Measurements from ENCODE around the gene HSD3B7.

The HSD3B7 gene

GRCh38 chr16:30997725-30998711 lies 13.0 kb downstream of the HSD3B7 start (continued):
- TF ChIP-seq SP3 (tag by site-specific recombination; IDR thresholded peaks at IDR 0.05), result no peak
- TF ChIP-seq ZNF155 (tag by site-specific recombination; IDR thresholded peaks at IDR 0.05), result no peak
- peak; percentile 31; the same call in 1 of the 2 replicates for TF ChIP-seq ZNF341 (tag by site-specific recombination; IDR thresholded peaks at IDR 0.05; ENCODE audit: low read depth)
- no peak for TF ChIP-seq ZNF169 (tag by site-specific recombination; IDR thresholded peaks at IDR 0.05)
- TF ChIP-seq ZBTB49 (tag by site-specific recombination; IDR thresholded peaks at IDR 0.05; ENCODE audit: low read depth), result no peak
- no peak for TF ChIP-seq ZFP41 (tag by site-specific recombination; IDR thresholded peaks at IDR 0.05; ENCODE audit: borderline replicate concordance)
- TF ChIP-seq ZNF221 (tag by site-specific recombination; IDR thresholded peaks at IDR 0.05; ENCODE audit: borderline replicate concordance), result no peak
- TF ChIP-seq ZNF10 (tag by site-specific recombination; IDR thresholded peaks at IDR 0.05), result no peak
- no peak for TF ChIP-seq ZNF555 (tag by site-specific recombination; conservative IDR thresholded peaks at IDR 0.05)
- TF ChIP-seq ZNF366 (tag by site-specific recombination; conservative IDR thresholded peaks at IDR 0.05), result no peak
- TF ChIP-seq IKZF3 (tag by site-specific recombination; IDR thresholded peaks at IDR 0.05), result peak; percentile 79; the same call in 1 of the 2 replicates
- no peak for TF ChIP-seq ZNF621 (tag by site-specific recombination; IDR thresholded peaks at IDR 0.05)
- TF ChIP-seq MYNN (tag by site-specific recombination; IDR thresholded peaks at IDR 0.05; ENCODE audit: borderline replicate concordance), result no peak
- peak; percentile 63 for TF ChIP-seq ZBTB17 (tag by site-specific recombination; IDR thresholded peaks at IDR 0.05)
- TF ChIP-seq ZBTB21 (tag by site-specific recombination; IDR thresholded peaks at IDR 0.05), result 0 out of 2 replicates have a peak, but pooled peaks have one; percentile 9
- TF ChIP-seq, protein P1, sequence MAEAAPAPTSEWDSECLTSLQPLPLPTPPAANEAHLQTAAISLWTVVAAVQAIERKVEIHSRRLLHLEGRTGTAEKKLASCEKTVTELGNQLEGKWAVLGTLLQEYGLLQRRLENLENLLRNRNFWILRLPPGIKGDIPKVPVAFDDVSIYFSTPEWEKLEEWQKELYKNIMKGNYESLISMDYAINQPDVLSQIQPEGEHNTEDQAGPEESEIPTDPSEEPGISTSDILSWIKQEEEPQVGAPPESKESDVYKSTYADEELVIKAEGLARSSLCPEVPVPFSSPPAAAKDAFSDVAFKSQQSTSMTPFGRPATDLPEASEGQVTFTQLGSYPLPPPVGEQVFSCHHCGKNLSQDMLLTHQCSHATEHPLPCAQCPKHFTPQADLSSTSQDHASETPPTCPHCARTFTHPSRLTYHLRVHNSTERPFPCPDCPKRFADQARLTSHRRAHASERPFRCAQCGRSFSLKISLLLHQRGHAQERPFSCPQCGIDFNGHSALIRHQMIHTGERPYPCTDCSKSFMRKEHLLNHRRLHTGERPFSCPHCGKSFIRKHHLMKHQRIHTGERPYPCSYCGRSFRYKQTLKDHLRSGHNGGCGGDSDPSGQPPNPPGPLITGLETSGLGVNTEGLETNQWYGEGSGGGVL (tag by site-specific recombination; IDR thresholded peaks at IDR 0.05), result no peak
- no peak; the same call in 1 of the 2 replicates for TF ChIP-seq ZBTB7A (tag by site-specific recombination; IDR thresholded peaks at IDR 0.05; ENCODE audit: low read depth)
- no peak for TF ChIP-seq ZNF132 (tag by site-specific recombination; IDR thresholded peaks at IDR 0.05; ENCODE audit: borderline replicate concordance)
- no peak for TF ChIP-seq ZFP3 (tag by site-specific recombination; IDR thresholded peaks at IDR 0.05; ENCODE audit: low read depth)
- no peak for TF ChIP-seq TRIM28 (IDR thresholded peaks at IDR 0.05; ENCODE audit: borderline replicate concordance, low read length)
- no peak for TF ChIP-seq ZNF350 (tag by site-specific recombination; IDR thresholded peaks at IDR 0.05)
